Stimulated activated memory B cell treated with anti-CD40 and anti-IgM and Interleukin-4, amounts not matched to agents 10 μg/mL and 1 μg/mL and 100 μg/mL, for 72 hours (primary cell): ENCODE results near the gene OR6B3.

ENCODE experiments used
- ATAC-seq: fragments of 150-1000 bp; cut with Tn5 transposase; 2 replicates; pipeline ENCODE4 v1.10.0; 2021
- H3K27ac Mint-ChIP-seq: one replicate; pipeline ENCODE4 v1.8.0; 2022; ENCODE audit warnings: mild to moderate bottlenecking, mixed read lengths
- H3K27me3 Mint-ChIP-seq: one replicate; pipeline ENCODE4 v1.8.0; 2022; ENCODE audit warnings: mixed read lengths
- H3K36me3 Mint-ChIP-seq: one replicate; pipeline ENCODE4 v1.8.0; 2022; ENCODE audit warnings: mixed read lengths
- H3K4me1 Mint-ChIP-seq: one replicate; pipeline ENCODE4 v1.8.0; 2022; ENCODE audit warnings: mixed read lengths
- H3K4me3 Mint-ChIP-seq: one replicate; pipeline ENCODE4 v1.8.0; 2022; ENCODE audit warnings: mild to moderate bottlenecking, moderate library complexity, mixed read lengths
- H3K9me3 Mint-ChIP-seq: one replicate; pipeline ENCODE4 v1.8.0; 2022; ENCODE audit warnings: mixed read lengths

OR6B3 gene

DNA sequence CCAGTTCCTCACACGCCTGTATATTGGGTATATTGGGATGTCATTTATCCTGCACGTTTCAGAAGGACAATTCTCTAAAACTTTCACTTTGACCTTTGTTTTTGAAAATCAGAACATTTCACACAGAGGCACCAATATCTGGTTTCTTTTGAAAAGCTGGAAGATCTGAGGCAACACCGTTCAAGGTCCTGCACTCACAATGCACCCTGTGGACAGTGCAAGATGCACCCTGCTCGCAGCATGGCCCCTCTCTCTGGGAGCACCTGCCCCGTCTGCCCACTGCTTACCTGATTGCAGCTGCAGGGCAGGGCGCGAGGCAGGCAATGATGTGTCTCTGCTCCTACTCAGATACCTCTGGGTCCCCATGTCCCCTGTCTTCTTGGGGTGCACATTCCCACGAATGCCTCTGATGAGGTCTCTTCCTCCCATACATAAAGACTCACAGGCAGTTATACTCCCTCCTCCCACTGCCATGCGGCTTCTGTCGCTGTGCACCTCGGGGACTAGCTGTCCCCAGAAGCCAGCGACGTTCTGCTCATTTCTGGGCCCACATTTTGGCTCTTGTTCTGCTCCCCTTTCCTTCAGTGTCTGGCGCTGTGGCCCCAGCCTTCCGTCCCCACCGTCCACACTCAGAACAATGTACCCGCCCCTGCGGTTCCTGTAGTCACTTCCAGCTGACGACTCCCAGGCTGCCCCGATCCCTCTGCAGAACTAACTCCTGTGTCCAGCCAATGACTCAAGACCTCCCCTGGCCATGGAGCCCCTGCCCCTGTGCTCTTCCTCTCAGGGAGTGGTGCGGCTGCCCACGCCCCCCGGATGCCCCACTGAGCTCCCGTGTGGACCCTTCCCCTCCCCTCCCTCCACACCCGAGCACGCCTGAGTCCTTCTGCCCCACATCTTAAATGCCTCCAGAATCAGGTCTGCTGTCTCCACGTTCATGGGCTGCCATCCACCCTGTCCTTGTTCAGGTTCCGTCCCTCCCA is at the start of gene OR6B3:
Gene OR6B3, minus strand, starts transcription at position 349 of the 983 bp plus-strand sequence.
- Mint-ChIP-seq H3K4me1 (no peaks in the 10 kb centered on the region), H3K4me3 (no peak within 1 kb of the TSS), H3K27me3 (peaks cover 58% of the 10 kb centered on the region), H3K36me3 (no peaks in the 10 kb centered on the region), H3K27ac (no peak within 1 kb of the TSS), H3K9me3 (no peaks in the 10 kb centered on the region)
- no peak for ATAC-seq

- Mint-ChIP-seq H3K27me3 (peaks cover 85% of the 10 kb centered on the region), H3K4me1 (no peaks in the 10 kb centered on the region), H3K36me3 (peaks cover 6% of the 10 kb centered on the region), H3K27ac (no peak overlapping the region), H3K4me3 (no peak overlapping the region), H3K9me3 (peaks cover 17% of the 10 kb centered on the region)
- ATAC-seq = no peak
These were observed 45.0 kb upstream of the OR6B3 start for GRCh38 chr2:240098349-240098748.

GRCh38 chr2:240095556-240096523 is 42.5 kb upstream of the OR6B3 start:
- no peaks in the 10 kb centered on the region for H3K4me1 Mint-ChIP-seq
- peaks cover 6% of the 10 kb centered on the region for H3K36me3 Mint-ChIP-seq
- H3K27ac Mint-ChIP-seq = no peak overlapping the region
- H3K27me3 Mint-ChIP-seq = peaks cover 87% of the 10 kb centered on the region
- peaks cover 20% of the 10 kb centered on the region for H3K9me3 Mint-ChIP-seq
- H3K4me3 Mint-ChIP-seq = no peak overlapping the region
- no peak for ATAC-seq

DNA sequence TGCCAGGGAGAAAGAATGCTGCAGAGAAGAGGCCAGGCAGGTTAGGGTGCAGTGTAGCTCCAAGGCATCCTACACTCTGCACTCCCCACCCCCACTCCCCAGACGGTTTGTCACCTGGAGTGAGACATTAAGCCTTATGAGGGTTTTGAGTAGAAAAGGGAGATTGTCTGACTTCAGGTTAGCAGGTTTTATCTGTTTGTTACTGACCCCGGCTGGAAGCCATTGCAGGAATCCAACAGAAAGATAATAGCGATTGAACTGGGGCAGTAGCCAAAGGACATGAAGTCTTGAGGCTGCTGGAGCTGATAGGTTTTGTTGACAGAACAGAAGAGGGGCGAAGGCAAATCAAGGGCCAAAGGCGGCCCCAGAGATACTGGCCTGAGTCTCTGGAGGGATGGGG is 36.0 kb upstream of the OR6B3 start:
- Mint-ChIP-seq H3K27me3 (peaks cover 53% of the 10 kb centered on the region), H3K36me3 (peaks cover 19% of the 10 kb centered on the region), H3K27ac (no peak overlapping the region), H3K4me1 (no peaks in the 10 kb centered on the region), H3K9me3 (peaks cover 23% of the 10 kb centered on the region), H3K4me3 (no peak overlapping the region)
- ATAC-seq = no peak

DNA sequence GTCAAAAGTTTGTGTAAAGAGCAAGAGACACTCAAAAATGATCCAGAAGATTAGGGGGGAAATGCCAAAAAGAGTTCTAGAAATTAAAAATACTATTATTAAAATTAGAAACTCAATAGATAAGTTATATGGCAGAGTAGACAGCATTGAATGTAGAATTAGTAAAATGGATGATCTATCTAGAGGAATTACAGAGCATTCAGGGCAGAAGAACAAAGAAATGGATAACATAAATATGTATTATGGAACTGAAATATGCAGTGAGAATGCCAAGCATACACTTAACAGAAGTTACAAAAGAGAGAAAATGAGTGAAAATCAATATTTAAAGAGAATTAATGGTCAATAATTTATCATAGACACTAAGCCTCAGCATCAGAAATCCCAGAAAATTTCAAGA is 33.2 kb upstream of the OR6B3 start:
- Mint-ChIP-seq H3K4me1 (no peaks in the 10 kb centered on the region), H3K9me3 (peaks cover 17% of the 10 kb centered on the region), H3K27ac (no peak overlapping the region), H3K4me3 (no peak overlapping the region), H3K36me3 (peaks cover 19% of the 10 kb centered on the region), H3K27me3 (peaks cover 31% of the 10 kb centered on the region)
- no peak for ATAC-seq

DNA sequence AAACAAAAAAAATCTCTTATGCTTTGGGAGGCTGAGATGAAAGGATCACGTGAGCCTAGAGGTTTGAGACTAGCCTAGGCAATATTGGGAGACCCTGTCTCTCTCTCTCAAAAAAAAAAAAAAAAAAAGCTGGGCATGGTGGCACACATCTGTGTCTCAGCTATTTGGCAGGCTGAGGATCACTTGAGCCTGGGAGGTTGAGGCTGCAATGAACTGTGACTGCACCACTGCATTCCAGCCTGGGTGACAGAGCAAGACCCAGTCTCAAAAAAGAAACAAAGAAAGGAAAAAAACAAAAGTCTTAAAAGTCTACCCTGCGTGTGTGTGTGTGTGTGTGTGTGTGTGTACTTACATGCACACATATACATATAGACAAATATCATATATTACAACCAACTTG is 25.3 kb upstream of the OR6B3 start:
- H3K27me3 Mint-ChIP-seq = peaks cover 6% of the 10 kb centered on the region
- H3K4me1 Mint-ChIP-seq = no peaks in the 10 kb centered on the region
- no peak overlapping the region for H3K27ac Mint-ChIP-seq
- H3K36me3 Mint-ChIP-seq = peaks cover 6% of the 10 kb centered on the region
- no peak overlapping the region for H3K4me3 Mint-ChIP-seq
- peaks cover 17% of the 10 kb centered on the region for H3K9me3 Mint-ChIP-seq
- ATAC-seq = no peak

DNA sequence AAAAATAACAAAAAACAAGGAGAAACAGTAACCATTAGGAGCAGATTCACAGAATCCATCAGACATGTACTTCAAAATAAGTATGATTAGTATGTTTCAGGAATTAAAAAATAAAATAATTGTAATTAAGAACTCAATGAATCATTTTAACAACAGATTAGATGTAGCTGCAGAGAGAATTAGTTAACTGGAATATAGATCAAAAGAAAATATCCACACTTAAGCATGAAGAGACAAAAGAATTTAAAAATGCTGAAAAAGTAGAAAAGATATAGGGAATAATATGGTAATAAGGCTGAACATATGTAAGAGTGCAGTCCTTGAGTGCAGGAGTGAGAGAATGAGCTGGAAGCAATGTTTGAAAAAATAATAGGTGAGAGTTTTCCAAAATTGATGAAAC is 24.1 kb upstream of the OR6B3 start:
- Mint-ChIP-seq H3K36me3 (peaks cover 6% of the 10 kb centered on the region), H3K9me3 (peaks cover 17% of the 10 kb centered on the region), H3K27me3 (peaks cover 16% of the 10 kb centered on the region), H3K4me3 (no peak overlapping the region), H3K27ac (no peak overlapping the region), H3K4me1 (no peaks in the 10 kb centered on the region)
- no peak for ATAC-seq

- ATAC-seq = no peak
- H3K4me1 Mint-ChIP-seq = no peaks in the 10 kb centered on the region
- H3K36me3 Mint-ChIP-seq = peaks cover 6% of the 10 kb centered on the region
- H3K27me3 Mint-ChIP-seq = peaks cover 32% of the 10 kb centered on the region
- no peak overlapping the region for H3K27ac Mint-ChIP-seq
- H3K4me3 Mint-ChIP-seq = no peak overlapping the region
- peaks cover 20% of the 10 kb centered on the region for H3K9me3 Mint-ChIP-seq
These were observed 21.2 kb upstream of the OR6B3 start for GRCh38 chr2:240074545-240074944.

- no peaks in the 10 kb centered on the region for H3K4me1 Mint-ChIP-seq
- no peaks in the 10 kb centered on the region for H3K36me3 Mint-ChIP-seq
- no peak overlapping the region for H3K27ac Mint-ChIP-seq
- peaks cover 9% of the 10 kb centered on the region for H3K9me3 Mint-ChIP-seq
- ATAC-seq = no peak
- H3K27me3 Mint-ChIP-seq = peaks cover 30% of the 10 kb centered on the region
- no peak overlapping the region for H3K4me3 Mint-ChIP-seq
These were observed 17.6 kb upstream of the OR6B3 start for GRCh38 chr2:240070907-240071306.

DNA sequence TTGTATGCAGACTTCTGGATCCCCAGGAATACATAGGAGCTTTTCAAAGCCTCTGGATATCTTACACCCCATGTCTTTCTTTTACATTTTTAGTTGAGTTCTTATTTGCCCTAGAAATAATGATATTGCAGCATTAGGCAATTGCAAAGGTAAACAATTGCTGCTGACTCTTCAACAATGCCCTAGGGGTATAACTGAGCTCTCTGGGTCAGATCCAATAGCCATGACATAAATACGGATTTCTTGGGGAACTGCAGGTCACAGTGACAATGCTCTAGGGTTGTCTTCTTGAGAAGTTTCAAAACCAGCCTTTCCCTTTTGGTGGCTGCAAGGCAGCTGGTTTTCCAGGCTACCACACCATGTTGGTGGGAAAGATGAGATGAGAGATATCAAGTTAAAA is 16.5 kb upstream of the OR6B3 start:
- H3K36me3 Mint-ChIP-seq = no peaks in the 10 kb centered on the region
- peaks cover 7% of the 10 kb centered on the region for H3K9me3 Mint-ChIP-seq
- H3K27me3 Mint-ChIP-seq = peaks cover 38% of the 10 kb centered on the region
- H3K27ac Mint-ChIP-seq = no peak overlapping the region
- no peaks in the 10 kb centered on the region for H3K4me1 Mint-ChIP-seq
- no peak for ATAC-seq
- H3K4me3 Mint-ChIP-seq = no peak overlapping the region

- H3K27me3 Mint-ChIP-seq = peaks cover 36% of the 10 kb centered on the region
- no peak overlapping the region for H3K4me3 Mint-ChIP-seq
- H3K36me3 Mint-ChIP-seq = no peaks in the 10 kb centered on the region
- peaks cover 7% of the 10 kb centered on the region for H3K9me3 Mint-ChIP-seq
- ATAC-seq = no peak
- H3K4me1 Mint-ChIP-seq = no peaks in the 10 kb centered on the region
- no peak overlapping the region for H3K27ac Mint-ChIP-seq
These were observed 14.9 kb upstream of the OR6B3 start for GRCh38 chr2:240068193-240068592.

DNA sequence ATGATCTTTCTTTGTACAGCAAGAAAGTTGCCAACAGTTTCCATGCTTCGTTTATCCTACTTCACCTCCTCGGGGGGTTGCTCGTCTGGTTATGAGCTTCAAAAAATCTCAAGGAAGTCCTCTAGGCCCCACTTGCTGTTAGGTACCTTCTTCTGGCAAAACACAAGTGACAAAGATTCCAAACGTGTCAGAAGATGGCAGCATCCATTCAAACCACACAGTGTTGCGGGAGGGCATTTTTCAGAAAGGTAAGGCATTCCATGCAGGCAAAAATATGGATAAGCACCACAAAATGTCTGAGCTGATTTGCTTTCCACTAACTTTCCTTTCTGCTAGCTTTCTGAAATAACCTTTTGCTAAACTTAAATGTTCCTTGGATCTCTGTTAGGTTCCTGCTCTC is 13.2 kb upstream of the OR6B3 start:
- H3K4me3 Mint-ChIP-seq = no peak overlapping the region
- no peaks in the 10 kb centered on the region for H3K36me3 Mint-ChIP-seq
- H3K9me3 Mint-ChIP-seq = peaks cover 7% of the 10 kb centered on the region
- ATAC-seq = no peak
- peaks cover 19% of the 10 kb centered on the region for H3K27me3 Mint-ChIP-seq
- H3K27ac Mint-ChIP-seq = no peak overlapping the region
- H3K4me1 Mint-ChIP-seq = no peaks in the 10 kb centered on the region

DNA sequence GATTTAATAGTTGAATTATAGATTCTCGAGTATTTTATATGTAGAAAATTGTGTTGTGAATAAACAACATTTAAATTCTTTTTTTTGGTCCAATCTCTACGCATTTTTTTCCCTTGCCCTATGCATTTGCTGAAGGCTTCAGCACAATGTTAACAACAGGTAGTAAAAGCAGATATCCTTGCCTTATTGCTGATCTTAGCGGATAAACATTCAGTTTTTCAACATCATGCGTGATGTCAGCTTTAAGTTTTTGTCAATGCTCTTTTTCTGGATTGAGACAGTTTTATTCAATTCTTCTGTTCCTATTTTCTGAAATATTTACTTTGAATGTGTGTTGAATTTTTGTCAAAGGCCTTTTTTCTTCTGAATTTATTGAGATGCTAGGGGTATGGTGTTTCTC is 11.6 kb upstream of the OR6B3 start:
- H3K27ac Mint-ChIP-seq = no peak overlapping the region
- peaks cover 7% of the 10 kb centered on the region for H3K9me3 Mint-ChIP-seq
- no peak for ATAC-seq
- H3K4me3 Mint-ChIP-seq = no peak overlapping the region
- peaks cover 16% of the 10 kb centered on the region for H3K27me3 Mint-ChIP-seq
- no peaks in the 10 kb centered on the region for H3K36me3 Mint-ChIP-seq
- H3K4me1 Mint-ChIP-seq = no peaks in the 10 kb centered on the region

DNA sequence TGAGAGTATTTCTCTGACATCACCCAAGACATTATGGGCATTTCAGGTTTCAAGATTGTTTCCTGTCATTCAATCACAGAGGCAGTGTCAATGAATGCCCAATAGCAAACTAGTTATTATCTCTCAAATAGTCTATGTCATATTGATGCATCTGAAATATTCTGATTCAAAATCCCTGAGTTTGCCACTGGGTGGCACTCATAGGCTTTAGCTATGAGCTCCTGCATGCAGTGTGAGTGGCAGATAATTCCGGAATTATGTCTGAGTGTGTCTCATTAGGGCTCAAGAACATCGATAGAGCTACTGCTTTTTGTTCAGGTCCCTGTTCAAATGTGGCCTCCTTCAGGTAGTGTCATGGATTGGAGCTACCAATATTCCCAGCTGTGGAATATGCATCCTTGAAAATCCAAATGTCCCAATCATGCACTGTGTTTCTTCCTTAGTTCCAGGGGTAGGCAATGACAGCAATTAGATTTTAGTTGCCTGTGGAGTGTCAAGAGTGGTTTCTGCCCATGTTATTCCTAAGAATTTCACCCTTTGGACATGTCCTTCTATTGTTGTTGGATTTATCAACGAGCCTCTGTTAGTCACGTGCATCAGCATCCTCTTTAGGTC is 7.8 kb upstream of the OR6B3 start:
- Mint-ChIP-seq H3K36me3 (no peaks in the 10 kb centered on the region), H3K4me3 (no peak overlapping the region), H3K27ac (no peak overlapping the region), H3K4me1 (no peaks in the 10 kb centered on the region), H3K9me3 (no peaks in the 10 kb centered on the region), H3K27me3 (peaks cover 32% of the 10 kb centered on the region)
- ATAC-seq = peak; percentile 59

DNA sequence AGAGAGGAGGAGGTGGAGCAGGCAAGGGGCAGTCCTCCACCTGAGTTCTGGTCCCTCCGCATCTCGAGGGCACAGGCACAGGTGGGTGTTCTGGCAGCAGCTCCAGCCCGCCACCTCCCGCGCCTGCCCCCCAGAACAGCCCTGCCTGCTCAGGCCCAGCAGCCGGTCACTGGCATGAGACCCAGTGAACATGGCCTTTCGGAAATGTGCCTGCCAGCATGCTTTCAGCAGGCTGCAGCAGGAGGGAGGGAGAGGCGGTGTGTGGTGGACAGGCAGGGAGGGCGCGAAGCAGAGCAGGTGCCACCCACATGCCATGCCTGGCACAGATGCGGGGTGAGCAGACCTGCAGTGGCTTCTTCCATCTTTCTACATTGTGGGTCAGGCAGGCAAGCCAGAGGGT is 3.4 kb upstream of the OR6B3 start:
- peaks cover 53% of the 10 kb centered on the region for H3K27me3 Mint-ChIP-seq
- ATAC-seq = no peak

More for the DNA sequence above, 3.4 kb upstream of the OR6B3 start:
- no peaks in the 10 kb centered on the region for H3K36me3 Mint-ChIP-seq
- no peaks in the 10 kb centered on the region for H3K9me3 Mint-ChIP-seq
- no peaks in the 10 kb centered on the region for H3K4me1 Mint-ChIP-seq
- H3K4me3 Mint-ChIP-seq = no peak overlapping the region
- H3K27ac Mint-ChIP-seq = no peak overlapping the region
